Activated gamma-delta T cell treated with Interleukin-2 at 50 U/mL for 16 hours (primary cell): ENCODE results near the gene VIT.

ENCODE experiments used
- DNase-seq: peaks from one replicate; pipeline ENCODE4 v3.0.0-alpha.2; 2020

The VIT gene

DNA sequence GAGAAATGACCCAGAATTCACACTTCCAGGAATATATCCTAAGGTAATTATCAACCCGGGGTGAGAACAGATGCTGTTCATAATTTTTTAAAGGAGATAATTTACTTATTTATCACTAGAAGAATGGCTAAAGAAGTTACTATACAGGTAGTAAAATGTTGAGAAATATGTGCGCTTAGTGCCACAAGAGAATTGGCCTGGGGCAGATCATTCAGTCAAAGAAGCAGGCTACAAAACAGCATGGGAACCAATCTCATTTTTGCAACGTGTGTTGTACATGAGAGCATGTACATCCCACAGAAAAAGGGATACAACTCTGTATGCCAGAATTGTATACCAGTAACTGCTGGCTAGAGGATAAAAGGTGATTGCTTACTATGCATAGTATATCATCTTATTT lies 75.2 kb downstream of the VIT start:
- no peak for DNase-seq

DNA sequence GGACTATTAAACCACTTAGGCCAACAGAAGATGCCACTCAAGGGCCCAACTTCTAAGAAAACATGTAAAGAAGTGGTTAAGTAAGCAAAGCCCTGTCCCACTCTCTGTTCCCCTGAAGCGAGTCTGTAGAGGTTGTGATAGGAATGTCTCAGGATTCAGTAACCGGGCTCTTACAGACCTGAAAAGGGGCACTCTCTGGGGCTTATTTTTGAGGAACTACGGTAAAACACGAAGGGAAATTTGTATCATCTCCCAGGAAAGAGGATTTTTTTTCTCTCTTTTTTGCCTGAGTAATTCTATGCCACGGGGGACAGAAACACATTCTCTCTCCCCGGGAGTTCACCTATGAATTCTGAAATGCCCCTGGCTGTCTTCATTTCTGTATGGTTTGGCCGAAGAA lies 77.4 kb downstream of the VIT start:
- no peak for DNase-seq

DNA sequence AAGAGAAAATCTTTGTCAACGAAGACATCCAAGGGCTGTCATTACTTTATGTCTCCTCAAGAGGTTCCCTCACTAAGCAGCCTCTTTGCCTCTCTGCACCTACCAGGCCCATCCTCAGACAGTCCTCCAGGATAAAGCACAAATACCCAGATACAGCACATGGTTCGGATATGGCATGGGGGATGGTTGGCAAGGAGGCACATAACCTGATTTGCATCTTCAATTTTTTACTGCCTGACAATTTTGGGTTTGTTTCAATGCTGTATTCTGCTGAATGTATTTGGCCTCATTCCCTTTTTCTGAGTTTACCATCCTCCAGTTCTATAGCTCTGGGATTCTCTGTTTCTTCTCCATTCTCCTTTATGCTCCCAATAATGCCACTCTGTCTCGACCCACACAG lies 78.8 kb downstream of the VIT start:
- no peak for DNase-seq

DNA sequence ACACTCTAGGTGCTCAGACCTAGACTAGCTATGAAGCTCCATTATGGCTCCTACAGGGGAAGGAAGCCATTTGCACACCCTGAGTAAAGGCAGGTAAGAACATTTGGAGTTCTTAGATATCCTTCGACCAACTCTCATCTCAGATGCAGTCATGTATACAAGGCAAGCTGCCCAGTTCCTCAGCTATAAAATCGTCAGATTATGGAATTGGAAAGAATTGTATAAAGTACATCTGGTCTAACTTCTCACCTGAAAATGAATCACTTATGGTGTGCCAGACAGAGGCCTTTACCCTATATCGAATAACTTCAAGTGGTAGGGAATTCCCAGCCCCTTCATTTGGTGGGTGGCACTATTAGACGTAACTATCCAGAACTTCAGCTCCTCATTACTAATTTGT lies 79.3 kb downstream of the VIT start:
- no peak for DNase-seq

DNA sequence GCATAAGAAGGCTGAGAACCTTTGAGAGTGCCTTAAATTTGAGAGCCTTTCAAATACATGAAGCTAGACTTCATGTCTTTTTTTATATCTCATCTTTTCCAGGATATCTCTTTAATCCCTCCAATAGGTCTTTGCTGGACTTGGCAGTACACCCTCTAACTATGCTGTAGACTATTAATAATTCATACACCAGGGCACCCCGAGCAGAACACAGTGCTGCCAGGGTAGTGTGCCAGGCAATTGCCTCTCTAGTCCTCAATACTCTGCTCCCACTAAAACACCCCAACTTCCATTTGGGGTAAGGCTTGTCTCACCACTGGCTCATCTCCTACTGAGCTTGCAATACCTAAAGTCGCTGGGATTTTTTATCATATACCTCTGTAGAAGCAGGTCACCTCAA lies 80.8 kb downstream of the VIT start:
- DNase-seq: no peak

DNA sequence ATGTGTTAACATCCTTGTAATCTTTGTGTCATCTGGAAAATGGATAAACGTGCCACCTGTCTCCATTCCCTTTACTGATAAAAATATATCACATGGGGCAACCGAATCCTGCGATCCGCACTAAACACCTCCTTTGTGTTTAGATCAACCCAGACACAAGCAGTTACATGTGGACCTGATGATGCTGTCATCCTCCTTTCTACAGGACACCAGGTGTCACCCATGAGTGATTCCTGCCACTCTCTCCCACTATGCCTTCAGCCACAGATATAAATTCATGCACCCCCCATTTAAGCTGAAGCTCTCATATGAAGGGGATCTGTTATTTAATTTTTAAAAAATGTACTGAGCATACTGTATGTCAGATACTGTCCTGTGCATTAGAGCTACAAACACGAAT lies 81.3 kb downstream of the VIT start:
- DNase-seq: no peak

DNA sequence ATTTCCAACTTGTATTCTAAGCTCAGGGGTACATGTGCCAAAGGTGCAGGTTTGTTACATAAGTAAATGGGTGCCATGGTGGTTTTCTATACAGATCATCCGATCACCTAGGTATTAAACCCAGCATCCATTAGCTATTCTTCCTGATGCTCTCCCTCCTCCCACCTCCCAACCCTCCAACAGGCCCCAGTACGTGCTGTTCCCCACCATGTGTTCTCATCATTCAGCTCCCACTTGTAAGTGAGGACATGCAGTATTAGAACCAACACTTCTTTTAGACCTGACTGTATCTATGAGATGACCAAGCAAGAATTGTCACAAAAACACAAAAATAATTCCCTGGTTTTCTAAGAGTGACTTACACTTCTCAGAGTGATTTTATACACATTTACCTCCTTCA lies 83.0 kb downstream of the VIT start:
- DNase-seq: no peak

DNA sequence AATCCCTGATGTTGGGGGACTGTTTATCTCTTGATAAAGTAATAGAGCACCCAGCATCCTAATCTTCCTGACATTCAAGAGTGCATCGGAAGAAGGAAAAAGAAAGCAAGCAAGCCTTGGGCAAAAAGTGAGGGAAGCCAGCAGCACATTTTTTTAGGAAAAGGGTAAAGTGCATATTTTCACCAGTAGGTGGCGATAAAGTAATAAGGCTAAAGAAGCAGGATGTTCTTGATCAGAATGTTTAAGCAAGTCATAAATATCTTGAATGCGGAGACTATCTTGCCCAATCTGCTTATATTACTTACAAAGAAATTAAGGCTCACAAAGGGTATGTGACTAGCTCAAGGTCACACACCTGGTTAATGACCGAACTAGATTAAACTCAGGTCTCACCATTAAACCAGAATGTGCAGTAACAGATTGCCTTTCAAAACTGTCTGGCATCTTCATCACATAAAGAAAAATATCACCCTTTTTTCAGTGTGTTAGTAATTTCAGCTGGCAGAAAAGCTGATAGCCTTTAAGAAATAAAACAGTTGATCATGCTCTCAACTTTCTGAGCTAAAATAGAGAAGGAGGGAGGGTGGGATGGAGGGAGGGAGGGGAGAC lies 83.8 kb downstream of the VIT start:
- no peak for DNase-seq

DNA sequence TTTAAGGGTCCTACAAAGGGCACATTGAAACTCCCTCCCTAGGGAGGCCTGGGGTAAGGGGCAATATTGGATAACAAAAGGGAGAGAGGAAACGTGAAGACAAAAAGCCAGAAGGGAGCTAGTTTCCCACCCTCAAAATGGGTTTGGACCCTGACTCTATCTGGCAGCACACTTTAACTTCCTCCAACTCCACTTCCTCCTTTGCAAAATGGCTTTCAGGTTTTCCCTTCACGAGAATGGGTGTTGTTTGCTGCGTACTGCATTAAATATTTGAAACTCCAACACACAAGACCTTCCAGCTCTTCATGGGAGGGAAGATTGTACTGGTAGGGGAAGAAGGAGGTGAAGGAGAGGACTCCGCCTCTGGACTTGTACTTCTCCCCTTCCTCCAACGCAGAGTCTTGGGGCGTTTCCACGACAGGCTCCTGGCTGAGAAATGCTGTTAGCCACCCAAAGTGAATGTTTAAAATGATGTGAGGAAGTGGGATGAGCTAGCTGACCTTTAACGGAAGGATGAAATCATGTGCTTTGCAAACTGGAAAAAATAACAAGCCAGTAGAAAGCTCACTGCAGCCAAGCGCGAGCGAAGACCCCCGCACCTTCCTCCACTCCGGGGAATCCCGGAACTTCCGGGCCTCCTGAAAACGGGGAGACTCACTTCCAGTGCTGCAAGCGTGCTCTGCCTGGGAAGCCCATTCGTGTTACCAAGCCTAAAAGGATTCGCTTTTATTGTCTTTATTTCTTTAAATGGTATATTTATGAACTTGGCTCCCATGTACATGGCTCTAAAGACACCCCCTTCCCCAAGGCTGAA lies 85.6 kb downstream of the VIT start:
- no peak for DNase-seq

DNA sequence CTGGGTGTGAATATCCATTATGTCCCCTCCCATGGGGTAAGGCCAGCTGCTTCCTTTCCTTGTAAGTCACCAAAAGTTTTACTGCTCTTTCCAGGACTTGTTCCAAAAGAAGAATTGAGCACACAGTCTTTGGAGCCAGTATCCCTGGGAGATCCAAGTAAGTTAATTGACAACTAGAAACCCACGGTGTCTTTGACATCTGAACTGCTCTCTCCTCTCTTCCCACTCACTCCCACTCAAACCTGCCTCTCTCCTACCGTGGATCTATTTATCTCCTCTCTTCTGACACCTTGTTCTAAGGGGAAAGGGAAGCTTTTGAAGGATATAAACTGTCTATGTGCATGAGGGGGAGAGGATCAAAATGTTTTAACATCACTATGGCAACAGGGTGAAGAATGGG lies 86.7 kb downstream of the VIT start:
- no peak for DNase-seq

DNA sequence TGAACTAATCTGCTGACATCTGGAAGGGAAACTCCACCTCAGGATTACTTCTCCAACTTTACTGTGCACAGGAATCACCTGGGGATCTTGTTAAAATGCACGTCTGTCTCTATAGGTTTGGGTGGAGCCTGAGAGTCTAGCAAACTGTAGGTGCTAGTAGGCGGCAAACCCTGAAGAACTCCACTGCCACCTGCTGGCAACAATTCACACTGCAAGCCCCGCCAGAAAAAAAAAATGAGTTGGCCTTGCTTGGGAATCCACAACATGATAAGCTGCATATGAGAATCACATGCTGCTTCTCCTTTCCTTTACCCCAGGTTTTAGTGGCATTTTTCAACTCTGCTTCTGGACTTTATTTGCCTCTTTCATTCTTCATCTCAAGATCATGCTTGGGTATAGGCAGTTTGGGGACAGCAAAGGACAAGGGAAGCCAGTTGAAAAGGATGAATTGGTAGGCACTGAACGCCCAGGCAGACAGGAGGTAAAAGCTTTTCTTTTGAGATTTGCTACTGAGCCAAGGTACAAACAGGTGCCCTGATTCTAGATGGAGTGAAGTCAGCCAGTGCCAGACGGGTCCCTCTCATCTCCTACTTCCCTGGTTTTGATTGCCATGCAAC lies 88.8 kb downstream of the VIT start:
- peak; percentile 59 for DNase-seq

DNA sequence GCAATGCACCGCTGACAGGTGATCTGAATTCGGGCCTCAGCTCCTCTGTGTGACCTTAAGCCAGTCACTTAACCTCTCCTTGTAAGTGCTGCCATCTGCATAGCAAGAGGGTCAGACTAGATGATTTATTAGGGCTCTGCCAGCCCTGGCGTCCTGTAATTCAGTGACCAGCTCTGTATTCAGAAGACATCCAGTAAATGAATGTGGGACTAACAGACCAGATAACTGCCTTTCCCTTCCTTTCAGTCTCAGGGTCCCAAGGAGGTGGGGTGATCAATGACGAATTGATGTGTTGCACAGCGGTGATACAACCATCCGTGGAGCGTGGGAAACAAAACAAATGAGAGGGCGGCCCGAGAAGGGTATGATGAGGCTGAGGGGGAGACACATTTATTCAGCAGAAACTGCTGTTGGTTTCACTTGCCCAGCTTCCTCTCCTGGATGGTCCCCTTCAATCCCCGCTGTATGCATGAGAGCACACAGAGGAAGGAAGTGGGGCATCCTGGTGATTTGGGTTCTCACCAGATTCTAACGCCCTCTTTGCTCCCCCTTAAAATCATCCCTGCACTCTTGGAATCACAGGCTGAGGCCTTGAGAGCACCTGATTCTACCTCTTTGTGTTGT lies 92.8 kb downstream of the VIT start:
- DNase-seq: no peak

DNA sequence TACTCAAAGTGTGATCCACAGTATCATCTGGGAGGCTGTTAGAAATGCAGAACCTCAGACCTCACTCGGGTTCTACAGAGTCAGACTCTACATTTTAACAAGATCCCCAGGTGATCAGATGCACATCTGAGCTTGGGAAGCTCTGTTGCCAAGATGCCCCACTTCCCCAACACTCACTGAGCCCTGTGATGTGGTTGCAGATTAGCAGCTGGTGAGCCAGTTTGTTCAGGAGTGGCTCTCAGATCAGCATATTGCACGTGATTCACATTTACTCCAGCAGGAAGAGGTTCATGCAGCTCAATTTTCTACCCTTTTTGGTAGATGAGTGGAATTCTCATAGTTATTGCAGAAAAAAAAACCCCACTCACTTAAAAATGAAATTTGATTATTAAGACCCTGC lies 96.4 kb downstream of the VIT start:
- no peak for DNase-seq

DNA sequence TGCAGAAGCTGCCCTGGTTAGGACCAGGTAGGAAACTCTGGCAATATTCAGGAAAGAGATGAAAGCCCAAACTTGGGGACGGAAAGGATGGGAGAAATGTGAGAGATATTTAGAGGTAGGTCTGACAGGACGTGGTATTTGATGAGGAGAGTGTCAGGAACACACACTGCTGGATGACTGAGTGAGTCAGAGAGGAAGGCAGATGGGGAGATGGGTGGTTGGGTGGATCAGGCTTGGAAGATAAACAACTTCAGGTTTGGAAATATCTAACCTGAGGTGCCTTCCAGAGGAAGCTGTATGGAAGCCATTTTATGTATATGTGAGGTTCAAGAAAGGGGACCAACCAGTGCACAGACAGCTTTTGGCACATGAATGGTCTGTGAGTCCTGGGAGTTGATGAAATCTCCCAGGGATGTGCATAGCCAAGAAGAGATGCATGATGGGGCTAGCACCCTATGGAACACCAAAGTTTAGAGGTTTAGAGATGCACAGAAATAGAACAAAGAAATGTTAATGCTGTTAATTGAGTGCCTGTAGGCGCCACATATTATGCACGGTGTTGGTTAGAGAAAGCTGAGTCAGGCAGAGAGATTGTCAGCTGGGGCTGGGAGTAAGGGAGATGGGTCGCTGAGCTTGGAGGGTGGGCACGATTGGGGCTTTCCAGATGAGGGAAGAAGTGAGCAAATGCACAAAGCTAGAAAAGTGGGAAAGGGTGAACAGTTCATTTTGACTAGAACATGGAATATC lies 101.0 kb downstream of the VIT start:
- no peak for DNase-seq

DNA sequence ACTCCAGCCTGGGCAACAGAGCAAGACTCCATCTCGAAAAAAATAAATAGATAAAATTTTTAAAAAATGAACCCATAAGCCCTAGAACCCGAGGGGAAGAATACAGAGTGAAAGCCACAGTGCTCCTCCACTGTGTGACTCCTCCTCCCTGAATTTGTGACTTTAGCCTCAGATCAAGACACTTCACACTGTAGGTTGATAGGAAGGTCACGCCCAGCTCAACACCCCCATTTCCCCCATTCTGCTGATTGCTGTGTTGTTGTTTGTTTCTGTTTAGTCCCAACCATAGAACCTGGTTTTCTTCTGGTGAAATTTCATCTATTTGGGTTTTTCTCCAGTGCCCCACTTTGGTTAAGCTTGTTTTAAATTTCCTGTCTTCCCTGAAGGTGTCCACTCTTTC lies 102.2 kb downstream of the VIT start:
- no peak for DNase-seq

DNA sequence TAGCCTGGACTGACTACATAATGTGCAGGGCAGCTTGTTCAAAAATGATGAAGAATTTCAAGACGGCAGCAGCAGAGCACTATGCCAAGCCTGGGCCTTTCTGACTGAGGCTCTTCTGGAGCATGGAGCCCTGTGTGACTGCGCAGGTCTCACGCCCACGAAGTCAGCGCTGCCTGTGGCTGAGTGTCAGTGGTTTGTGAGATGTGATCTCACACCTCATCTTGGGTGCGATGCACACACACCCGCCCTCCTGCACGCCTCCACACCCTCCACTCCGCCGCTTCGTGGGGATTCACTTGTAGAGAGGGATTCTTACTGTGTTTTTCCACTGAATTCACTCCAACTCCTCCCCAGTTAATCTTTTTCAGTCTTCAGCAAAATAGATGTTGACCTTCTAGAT lies 103.9 kb downstream of the VIT start:
- peak; percentile 15 for DNase-seq

DNA sequence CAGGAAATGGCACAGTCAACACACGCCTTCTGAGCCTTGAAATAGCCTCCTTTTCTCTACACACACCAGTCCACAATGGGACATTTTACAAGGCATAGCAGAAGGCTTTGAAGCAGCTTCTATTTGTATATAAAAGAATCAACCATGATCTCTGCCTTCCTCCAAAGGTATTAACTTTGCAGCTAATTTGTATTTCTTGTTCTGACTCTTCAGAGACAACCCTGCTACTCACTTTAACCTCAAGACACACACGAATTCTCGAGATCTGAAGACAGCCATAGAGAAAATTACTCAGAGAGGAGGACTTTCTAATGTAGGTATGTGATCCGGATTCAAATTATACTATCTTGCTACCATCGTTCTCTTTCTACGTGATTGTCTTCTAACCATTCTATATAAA lies 104.6 kb downstream of the VIT start:
- DNase-seq: no peak

DNA sequence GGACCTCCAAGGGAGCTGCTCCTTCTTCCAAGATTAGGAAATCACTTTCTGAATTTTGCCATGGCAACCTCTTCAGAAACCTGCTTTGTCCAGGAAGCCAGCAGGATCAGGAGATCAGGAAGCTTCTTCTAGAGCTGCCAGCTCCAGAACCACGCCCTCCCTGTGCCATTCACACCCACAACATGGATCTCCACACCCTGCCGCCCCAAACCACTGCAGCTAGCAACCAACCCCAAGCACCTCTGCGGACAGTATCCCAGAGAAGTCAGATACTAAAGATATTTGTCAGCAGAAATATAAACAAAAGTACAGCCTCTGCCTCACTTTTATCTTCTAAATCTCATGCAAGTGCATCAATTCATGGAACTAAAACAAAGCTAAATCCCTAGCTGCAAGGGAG lies 106.4 kb downstream of the VIT start:
- no peak for DNase-seq

DNA sequence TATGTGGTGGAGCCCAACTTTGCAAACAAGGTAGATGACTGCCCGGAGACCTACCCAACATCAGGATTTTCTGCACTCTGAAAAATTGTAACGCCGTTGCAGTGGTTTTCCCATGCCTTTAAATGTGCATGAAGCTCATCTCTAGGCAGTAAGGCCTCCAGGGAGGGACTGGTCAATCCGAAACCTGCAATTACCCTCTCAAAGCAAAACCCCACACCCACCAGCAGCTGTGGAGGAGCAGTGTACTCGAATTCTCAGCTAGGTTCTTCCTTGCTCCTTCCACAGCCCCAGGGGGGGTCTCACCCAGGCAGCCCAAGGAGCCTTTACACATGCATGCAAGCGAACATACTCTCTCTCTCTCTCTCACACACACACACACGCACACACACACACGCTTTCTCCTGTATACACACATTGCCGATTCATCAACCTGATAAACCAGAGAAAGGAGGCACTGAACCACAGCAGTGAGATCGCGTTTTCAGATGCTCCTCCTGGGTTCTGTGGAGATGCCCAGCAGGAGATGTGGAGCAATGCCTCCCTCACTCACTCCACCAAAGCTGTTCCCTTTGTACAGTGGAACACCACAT lies 109.2 kb downstream of the VIT start:
- no peak for DNase-seq

DNA sequence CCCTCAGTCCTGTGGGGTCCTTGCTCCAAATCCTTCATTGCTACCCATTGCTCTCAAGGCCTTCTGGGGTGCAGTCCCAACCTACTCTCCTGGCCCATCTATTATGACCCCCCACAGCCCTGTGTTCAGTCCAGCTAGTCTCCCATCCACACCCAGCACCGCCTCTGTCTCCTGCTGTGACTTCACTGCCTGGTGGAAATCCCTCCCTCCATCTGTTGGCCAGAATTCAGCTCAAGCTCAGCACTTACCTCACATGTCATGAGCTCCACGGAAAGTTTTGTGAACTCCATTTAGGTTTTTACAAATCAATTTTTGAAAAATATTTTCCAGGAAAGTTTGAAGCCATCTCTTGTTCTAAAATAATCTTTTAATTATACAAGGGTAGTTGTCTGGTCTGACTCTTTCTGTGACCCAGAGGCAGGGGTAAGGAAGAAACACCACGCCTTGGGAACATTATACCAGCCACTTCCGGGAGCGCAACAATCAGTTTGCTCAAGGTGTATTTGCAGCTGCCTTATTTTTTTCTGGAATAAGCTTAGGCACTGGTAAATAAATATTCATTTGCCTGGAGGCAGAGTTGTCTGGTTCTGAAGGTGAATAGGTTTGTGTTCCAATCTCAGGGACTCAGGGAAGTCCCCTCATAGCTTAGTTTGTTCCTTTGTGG lies 110.8 kb downstream of the VIT start:
- DNase-seq: no peak

DNA sequence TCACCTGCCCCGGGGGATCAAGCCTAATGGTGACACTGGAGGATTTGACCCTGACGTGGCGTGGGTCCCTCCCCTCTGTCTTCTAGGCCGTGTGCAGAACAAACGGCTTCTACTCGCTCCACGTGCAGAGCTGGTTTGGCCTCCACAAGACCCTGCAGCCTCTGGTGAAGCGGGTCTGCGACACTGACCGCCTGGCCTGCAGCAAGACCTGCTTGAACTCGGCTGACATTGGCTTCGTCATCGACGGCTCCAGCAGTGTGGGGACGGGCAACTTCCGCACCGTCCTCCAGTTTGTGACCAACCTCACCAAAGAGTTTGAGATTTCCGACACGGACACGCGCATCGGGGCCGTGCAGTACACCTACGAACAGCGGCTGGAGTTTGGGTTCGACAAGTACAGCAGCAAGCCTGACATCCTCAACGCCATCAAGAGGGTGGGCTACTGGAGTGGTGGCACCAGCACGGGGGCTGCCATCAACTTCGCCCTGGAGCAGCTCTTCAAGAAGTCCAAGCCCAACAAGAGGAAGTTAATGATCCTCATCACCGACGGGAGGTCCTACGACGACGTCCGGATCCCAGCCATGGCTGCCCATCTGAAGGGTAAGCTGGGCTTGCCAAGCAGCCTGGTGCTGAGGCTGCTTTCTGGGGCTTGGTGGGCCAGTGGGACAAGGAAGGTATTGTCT lies 112.0 kb downstream of the VIT start:
- DNase-seq: no peak

DNA sequence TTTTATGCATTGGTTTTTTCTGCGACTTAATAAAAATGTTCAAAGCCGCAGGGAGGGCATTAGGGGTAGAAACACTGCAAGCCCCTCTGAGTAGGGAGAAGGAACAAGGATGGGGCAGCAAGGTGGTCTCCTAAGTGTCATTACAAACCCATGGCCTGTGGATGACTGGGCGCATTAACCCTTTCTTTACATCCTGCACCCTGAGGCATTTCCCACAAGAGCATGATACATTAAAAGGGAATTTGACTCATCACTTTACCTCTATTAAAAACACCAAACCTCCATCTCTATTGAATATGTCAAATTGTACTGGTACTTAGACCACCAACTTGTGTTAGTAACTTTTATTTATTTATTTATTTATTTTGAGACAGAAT lies 112.5 kb downstream of the VIT start:
- no peak for DNase-seq
